Left ventricle myocardium superior (tissue), 1 donor: ENCODE results near the gene TMEM11. TPM values are rescaled to one million over a fixed set of nuclear protein-coding genes. Genes with fewer than 3 reads are reported as not detected.
A peak's percentile ranks its signal among the peaks of the same experiment; 100 is the strongest.
"Not testable (repeated sequence)": the region's sequence is repeated elsewhere in the genome, so short reads cannot be mapped to it uniquely, and the experiment has no call there.

Source experiments
- ATAC-seq: fragments of 200-7000 bp; cut with Tn5 transposase; one replicate; pipeline ENCODE4 v1.9.1; 2020; ENCODE audit warnings: mild to moderate bottlenecking, moderate library complexity
- DNase-seq: peaks from one replicate; pipeline ENCODE4 v3.0.0-alpha.2; 2020
- intact Hi-C: fragments of 100-400 bp; cut with micrococcal nuclease; formaldehyde crosslinking; loops from one replicate; pipeline ENCODE4 v1.11.0; 2022
- total RNA-seq: library from RNA; stranded (reverse); fragmentation: NEBNext Ultra II Directional; extraction: Animal tissue kit (Norgen Biotek cat#: 25700); gene quantifications from one replicate; pipeline ENCODE4 v1.2.1, GENCODE V29; 2021
- donor health status: DM: no; HTN: yes; CAD: no; lungs with severe emphysema.

Gene TMEM11
- total RNA-seq, 1 donor from 2014 or later, result 31.5 TPM

GRCh38 chr17:21243516-21244303, 29.7 kb upstream of the TMEM11 start:
- intact Hi-C loops, result no loop called here
- ATAC-seq (no peak), DNase-seq (no peak)

GRCh38 chr17:21242780-21243515, 29.0 kb upstream of the TMEM11 start:
- ATAC-seq (peak; percentile 83), DNase-seq (peak; percentile 79)
- intact Hi-C loops, result no loop called here

- ATAC-seq (no peak), DNase-seq (no peak)
- intact Hi-C loops, result no loop called here
These were observed 28.2 kb upstream of the TMEM11 start for GRCh38 chr17:21242026-21242697.

DNA sequence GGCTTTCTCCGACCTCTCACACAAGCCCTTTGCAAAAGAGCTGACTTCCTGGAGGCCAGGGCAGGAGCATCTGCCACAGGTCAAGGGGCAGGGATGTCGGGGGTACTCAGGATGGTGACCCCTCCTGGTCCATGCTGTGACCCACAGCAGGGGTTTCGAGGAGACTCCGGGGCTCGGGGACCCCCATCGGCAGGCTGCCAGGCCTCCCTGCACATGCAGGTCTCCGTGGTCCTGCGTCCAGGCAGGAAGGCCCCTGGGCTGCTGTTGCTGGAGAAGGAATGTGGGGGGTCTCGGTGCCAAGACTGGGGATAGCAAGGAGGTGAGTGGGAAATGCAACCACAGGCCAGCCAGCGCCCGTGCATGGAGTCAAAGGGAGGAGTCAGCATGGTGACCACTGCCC, 27.6 kb upstream of the TMEM11 start:
- DNase-seq, result no peak
- intact Hi-C loops, result no loop called here
- no peak for ATAC-seq

- intact Hi-C loops, result no loop called here
- DNase-seq, result no peak
These were observed 26.6 kb upstream of the TMEM11 start for GRCh38 chr17:21240369-21241055.

DNA sequence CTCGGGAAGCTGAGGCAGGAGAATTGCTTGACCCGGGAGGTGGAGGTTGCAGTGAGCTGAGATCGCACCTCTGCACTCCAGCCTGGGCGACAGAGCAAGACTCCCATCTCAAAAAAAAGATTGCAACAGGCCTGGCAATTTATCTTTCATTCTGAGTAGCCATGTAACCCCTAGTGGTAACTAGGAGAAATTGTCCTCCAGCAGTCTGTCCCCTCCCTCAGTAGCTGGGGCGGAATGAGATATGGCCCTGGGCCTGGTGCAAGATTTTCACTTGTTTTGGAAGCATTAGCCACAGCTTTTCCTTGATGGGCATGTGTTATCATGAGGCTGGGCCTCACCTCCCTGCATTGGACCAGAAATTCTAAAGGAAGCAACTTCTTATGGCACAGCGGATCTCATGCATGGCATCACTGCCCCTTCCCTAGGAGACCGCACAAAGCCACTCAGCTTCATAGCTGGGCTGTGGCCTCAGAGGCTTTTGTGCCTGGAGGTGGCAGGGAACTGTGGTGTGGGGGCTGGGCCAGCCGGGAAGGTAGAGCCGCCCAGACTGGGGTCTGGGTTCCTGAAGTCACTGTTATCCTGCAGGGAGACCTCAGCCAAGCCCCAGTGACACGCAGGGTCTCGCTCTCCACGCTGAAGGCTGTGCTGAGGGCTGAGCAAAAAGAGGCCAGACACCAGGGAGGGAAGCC, 25.9 kb upstream of the TMEM11 start:
- intact Hi-C loops, result no loop called here
- ATAC-seq (peak; percentile 3), DNase-seq (no peak)

More at GRCh38 chr17:21240369-21241055, 26.6 kb upstream of the TMEM11 start:
- ATAC-seq, result no peak

- DNase-seq, result no peak
- intact Hi-C loops, result no loop called here
- no peak for ATAC-seq
These were observed 22.0 kb upstream of the TMEM11 start for GRCh38 chr17:21235921-21236320.

GRCh38 chr17:21233581-21234347, 19.8 kb upstream of the TMEM11 start:
- ATAC-seq, result peak; percentile 73
- no peak for DNase-seq
- intact Hi-C loops, result no loop called here

DNA sequence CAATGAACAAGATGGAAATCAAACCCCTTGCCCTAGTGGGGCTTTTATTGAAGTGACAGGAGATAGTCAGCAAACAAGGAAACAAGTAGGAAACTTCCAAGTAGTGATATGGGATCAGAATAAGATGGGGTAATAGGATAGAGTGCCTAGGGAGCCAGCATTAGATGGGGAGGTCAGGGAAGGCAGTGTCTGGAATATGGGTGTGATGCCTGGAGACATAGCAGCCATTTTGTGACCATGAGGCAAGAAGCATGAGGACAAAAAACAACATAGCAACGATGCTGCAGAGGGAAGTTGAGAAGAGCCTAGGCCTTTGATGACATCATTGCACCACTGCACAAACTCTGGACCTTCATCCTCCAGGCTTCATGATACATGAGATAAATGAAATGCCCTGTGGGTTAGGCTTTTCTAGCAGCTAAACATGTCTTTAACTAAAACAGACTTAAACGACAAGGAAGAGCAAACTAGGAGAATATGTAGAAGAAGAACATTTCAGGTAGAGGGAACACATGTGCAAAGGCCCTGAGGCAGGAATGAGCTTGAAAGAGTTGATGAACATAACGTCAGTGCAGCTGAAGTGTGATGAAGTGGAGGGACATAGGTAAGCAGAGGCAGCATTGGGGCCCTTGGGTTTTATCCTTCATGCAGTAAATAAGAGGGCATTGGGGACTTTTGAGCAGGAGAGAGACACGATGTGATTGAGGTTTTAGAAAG, 18.2 kb upstream of the TMEM11 start:
- DNase-seq (no peak), ATAC-seq (no peak)
- intact Hi-C loops, result no loop called here

DNA sequence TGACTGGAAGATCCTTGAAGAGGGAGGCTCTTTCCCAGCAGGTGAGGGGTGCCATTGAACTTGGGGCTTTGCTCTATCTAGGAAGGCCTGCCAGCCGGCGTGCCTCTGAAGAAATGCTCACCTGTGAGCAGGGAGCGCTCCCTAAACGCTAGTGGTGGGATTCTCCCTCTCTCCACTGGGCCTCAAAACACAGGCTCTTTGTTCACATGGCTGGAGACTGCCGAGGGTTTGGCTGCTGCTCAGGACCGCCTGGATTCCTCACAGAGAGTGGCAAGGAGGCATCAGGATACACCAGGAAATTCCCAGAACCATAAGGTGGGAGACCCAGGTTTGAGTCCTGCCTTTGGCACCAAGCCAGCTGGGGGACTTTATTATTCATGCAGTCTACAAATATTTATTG, 17.6 kb upstream of the TMEM11 start:
- ATAC-seq (no peak), DNase-seq (no peak)
- intact Hi-C loops, result no loop called here

- no peak for DNase-seq
- ATAC-seq, result no peak
- intact Hi-C loops, result no loop called here
These were observed 14.9 kb upstream of the TMEM11 start for GRCh38 chr17:21228845-21229244.

DNA sequence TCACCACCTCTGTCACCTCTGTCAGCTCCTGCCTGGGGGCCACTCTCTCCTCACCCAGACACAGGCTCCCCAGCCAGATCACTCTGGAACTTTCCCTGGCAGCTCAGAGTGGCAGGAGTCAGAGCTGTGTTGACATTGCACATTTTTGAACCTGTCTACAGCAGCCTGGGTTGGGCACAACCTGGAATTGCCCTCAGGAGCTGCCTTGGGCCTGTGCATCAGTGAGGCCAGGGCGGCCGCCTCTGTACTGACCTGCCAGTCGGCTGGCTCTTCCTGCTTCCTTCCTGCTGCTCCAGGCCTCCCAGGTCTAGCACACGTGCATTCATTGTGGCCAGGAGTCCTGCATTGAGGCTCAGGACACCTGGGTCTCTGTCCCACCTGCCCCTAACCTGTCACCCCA, 14.2 kb upstream of the TMEM11 start:
- intact Hi-C loops, result no loop called here
- DNase-seq (no peak), ATAC-seq (no peak)

GRCh38 chr17:21227277-21227676, 13.3 kb upstream of the TMEM11 start:
- intact Hi-C loops, DNase-seq, ATAC-seq: not testable (repeated sequence)

- ATAC-seq (no peak), DNase-seq (no peak)
- intact Hi-C loops, result no loop called here
These were observed 9.1 kb upstream of the TMEM11 start for GRCh38 chr17:21223086-21223485.

DNA sequence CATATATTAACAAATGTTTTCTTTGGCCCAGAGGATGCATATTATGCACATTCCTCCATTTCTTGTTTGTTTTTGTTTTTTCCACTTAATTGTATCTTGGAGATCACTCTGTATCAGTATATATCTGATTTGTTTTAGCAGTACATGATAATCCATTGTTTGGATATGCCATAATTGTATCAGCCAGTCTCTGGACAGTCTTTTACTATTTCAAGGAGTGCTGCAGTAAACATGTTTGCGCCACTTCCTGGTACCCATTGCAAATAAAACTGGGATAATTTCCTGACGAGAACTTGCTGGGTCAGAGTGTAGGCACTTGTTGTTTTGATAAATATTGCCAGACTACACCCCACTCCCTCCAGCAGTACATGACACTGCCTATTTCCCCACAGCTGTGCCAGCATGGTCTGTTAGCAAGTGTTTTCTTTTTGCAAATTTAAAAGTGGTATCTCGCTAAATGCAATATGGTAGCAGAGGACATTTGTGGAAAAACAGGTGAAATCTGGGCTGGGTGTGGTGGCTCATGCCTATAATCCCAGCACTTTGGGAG, 4.9 kb upstream of the TMEM11 start:
- DNase-seq (no peak), ATAC-seq (no peak)
- intact Hi-C loops, result no loop called here

GRCh38 chr17:21218101-21218500, 4.1 kb upstream of the TMEM11 start:
- intact Hi-C loops, result no loop called here
- DNase-seq, result no peak
- no peak for ATAC-seq

GRCh38 chr17:21217346-21217745, 3.4 kb upstream of the TMEM11 start:
- DNase-seq (no peak), ATAC-seq (no peak)
- intact Hi-C loops, result no loop called here
